HG03108 (cell line): ENCODE results near the gene PPP1R3C.

Source experiments
- ATAC-seq: cut with Tn5 transposase; IDR thresholded peaks from one replicate; pipeline ENCODE4 v1.9.1; 2021; ENCODE audit warnings: moderate library complexity; ENCODE audit not compliant: unreplicated experiment

The PPP1R3C gene

DNA sequence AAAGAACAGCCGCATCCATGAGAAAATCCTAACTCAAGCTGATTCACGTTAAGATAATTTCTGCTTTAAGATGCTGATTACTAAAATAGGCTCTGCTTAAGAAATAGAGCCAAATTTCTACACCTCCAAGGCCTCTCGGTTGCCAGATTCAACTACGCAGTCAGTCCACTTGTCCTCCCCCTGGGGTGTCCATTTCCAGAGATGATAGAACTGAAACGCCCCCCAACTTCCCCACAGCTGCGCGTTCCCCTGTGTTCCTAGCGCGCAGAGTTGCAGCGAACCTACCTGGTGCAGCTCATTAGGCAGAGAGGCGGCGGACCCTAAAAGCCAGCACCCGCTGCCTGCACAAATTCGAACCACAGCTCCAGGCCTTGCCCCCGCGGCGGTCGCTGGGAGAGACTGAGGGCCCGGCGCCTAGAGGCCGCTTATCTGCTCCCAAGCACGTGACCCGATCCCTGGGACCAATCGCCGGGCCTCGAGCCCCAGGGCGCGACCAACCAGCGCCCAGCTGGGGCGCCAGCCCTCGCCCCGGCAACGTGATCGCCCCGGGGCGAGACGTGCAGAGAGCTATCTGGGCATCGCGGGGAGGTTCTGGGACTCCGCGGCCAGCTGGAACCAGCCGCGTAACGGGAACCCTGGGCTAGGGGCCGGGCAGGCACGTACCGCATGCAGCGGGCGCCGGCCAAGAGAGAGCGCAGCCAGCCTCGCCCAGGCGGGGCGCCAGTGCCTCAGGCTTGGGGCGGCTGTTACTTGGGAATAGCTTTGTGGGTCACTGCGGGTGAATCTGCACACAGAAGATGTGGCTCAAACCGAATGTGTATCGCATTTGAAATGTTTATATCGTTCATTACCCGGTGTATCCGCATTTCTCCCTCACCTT, at the start of gene PPP1R3C:
PPP1R3C (minus strand) TSS at position 401 of the 880 bp plus-strand sequence; CDS start at position 299, 102 bp downstream.
- ATAC-seq = peak; percentile 65

DNA sequence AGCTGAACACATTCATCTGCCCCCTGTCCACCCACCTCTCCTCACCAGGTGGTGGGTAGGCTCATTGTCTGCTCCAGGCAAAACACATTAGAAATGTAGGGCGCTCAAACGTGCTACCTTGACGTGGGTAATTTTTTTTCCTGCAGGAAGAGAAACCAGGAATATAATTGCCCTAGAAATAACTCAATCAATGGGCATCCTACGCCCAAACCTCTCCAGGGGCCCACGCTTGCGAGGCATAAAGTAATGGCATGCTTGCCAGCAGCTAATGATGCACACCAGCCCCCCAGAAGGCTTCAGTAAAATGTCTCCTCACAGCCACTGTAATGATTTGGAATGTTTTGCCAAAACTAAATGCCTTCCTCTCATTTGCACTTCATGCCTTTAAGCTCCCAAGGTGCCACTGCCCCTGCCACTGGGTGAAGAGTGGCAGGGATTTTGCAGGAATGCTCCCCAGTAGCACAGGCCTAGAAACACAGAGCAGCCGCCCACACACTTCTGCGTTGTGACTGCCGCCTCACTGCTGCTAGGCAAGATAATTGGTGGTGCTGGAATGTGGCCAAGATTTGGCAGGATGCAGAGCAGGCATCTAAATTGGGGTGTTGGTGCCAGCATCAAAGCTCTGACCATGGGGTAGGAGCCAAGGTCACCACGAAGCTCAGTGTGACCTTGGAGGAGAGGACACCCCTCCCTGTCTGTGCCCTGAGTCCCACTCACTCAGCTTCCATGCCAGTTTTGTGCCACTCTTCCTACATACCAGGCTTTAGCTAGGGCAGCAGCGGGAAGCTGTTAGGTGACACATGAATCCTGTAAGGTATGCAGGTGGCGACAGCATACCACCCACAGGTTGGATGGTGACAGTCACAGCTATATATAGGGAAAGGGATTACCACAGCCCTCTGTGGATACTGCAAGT, 48.7 kb upstream of the PPP1R3C start:
- ATAC-seq = no peak

DNA sequence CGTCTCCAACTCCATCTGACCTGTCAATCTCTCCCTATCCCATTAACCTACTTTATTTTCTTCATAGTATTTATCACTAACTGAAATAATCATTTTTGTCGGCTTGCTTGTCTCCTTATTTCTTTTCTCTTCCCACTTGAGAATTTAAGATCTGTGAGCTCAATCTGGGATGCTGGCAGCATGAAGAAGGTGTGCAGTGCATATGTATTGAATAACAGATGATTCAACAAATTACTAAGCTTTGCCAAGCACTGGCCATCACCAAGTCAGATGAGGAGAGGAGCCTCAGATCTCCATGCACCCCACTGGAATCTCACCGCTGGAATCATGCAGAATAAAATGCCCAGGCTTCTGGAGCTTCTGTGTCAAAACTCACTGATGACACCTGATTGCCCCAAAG, 47.6 kb upstream of the PPP1R3C start:
- no peak for ATAC-seq

DNA sequence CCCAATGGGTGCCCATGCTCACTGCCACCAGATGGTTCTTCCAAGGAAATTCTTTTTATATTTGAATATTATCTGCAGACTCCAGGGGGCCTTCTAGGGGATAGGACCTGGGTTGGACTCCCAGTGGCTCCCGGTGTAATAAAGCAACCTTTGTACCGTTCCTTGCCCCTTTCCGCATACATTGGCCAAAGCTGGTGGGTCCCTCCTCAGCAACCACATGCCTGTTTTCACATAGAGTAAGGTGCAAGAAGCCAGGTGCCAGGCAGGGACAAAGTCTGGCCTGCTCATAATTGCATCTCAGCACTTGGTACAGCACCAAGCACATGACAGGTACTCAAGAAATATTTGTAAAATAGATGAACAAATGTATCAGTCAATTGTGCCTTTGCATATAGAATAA, 46.4 kb upstream of the PPP1R3C start:
- no peak for ATAC-seq

DNA sequence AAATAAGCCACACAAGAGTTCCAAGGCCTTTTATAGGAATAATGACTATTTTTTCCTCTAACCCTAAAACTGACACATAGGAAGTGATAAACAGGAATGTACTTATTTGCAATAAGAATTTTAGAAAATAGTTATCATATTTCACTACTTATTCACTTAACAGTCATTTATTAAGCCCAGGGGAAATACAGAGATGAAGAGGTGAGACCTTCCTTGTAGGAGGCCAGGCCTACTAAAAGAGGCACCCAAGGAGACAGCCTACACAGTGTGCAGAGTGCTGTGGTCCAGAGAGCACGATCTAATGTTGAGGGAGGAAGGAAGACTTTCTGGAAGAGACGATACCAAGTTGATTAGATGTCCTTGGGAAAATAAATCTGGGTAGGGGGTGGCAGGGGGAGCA, 45.0 kb upstream of the PPP1R3C start:
- ATAC-seq = no peak

DNA sequence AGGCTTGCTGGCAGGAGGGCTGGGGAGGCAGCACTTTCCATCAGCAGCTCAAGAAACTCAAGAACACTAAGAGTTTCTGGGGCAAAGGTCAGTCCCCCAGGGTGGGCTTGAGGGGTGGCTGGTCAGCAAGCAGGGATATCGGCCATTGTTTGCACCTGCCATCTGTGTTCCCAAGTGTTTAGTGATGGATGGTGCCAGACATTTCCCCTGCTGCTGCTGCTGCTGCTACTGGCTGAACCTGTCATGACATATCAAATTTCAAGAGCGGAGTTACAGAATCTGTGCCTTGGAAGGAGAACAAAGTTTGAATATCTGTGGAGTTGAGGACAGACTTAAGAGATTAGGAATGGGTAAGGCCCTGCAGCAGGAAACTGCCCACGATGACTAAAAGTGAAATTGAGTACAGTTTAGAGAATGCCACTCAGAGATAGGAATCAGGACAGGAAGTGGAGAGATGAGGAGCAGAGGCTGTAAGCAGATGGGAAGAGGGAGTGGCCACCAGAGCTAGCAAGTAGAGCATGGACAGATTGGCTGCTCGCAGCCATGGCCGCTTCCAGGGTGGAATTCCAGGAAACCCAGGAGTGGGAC, 39.2 kb upstream of the PPP1R3C start:
- no peak for ATAC-seq

DNA sequence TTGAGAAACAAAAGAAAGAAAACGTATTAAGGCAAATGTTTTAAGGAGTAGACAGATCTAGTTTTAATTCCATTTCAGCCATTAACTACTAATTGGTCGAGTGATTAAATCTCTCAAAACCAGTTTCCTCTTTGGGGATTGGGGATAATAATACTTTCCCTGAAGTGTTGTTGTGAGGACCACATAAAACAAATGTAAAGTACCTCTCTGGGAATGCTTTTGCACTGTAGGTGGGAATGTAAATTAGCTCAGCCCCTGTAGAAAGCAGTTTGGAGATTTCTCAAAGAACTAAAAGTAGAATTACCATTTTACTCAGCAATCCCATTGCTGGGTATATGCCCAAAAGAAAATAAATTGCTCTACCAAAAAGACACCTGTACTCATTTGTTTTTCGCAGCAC, 36.0 kb upstream of the PPP1R3C start:
- no peak for ATAC-seq

DNA sequence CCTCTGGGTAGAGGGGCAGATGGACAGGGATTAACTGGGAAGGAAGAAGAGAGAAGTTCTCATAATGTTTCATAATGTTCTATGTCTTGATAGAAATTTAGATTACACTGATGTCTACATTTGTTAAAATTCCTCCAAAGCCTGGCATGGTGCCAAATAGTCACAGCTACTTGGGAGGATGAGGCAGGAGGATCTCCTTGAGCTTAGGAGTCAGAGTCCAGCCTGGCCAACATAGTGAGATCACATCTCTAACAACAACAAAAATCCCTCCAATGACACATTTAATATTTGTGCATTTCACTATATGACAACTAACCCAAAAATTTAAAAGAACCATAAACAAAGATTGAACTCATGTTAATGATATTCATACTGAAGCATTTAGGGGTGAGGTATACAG, 33.0 kb upstream of the PPP1R3C start:
- ATAC-seq = no peak

DNA sequence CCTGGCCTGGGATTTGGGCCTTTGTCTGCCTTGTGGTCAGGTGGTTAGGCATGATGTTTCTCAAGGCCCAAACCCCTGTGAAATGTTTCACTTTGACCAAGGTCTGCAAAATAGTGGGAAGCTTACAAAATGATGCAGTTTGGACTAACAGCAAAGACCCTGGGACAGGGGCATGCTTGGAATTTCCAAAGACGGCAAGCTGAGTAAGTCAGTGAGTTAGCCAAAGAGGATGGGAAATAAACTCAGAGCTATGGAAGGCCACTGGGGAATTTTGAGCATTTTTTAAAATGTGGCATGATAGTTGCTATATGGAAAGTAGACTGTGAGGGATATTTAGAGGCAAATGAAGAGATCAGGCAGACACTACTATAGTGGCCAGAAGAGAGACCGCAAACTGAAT, 31.6 kb upstream of the PPP1R3C start:
- ATAC-seq = no peak

DNA sequence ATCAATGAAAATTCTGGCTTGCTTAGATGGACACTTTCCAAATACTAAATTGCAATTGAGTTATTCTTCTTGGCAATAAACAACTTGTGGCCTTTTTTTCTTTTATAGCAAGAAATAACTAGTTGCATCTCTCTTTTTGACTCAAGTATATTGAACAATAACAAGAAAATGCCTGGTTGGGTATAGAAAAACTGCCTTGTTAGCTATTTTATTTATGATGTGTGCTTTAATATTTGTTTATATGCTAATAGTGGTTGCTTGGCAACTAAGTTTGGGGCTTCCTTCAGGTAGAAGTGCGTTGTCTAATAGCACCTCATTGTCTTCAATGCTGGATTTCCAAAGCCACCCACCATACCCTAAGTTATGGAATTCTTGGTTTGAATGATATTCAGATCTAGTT, 30.1 kb upstream of the PPP1R3C start:
- ATAC-seq = no peak

DNA sequence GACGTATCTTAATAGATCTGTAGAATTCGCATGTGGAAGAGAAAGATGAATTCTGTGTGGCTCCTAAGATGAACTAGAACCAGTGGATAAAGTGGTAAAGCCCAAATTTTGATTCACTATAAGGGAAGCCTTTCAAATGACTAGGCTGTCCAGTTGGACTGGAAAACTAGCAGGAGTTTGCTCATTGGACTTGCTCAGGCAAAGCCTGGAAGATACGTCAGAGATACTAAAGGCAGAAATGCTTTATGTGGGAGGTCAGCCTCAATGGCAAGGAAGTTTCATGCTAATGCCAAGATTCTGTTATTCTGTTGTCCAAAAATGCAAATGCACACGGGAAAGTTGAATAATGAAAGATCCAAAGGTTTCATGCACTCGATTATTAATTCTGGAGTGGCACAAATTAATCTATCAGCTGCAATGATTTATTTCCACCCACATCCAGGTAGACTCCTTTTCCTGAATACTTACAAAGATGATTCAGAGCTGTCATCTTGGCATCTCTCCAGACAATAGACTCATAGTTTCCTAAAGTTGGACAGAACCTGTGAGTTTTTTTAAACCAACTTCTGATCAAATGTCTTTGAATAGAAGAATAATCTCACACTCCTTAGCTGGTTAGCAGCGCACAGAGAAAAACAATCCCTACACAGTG, 20.5 kb upstream of the PPP1R3C start:
- no peak for ATAC-seq

DNA sequence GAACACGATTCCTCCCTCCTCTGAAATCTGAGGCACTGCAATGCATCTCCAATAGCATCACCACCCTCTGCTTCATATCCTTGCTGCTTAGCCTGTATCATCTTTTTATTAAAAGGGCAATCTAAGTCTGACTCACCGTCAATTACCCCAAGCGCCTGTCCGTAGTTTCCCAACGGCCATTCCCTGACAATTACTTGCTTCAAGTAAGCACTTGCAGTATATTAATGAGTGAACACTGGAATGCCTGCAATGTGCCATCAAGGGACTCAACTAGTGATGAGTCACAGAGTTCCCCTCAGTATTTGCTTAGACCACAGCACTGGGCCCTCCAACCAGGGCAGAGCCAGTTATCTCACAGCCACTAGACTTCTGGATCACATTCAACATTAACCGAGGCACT, 19.5 kb upstream of the PPP1R3C start:
- no peak for ATAC-seq

DNA sequence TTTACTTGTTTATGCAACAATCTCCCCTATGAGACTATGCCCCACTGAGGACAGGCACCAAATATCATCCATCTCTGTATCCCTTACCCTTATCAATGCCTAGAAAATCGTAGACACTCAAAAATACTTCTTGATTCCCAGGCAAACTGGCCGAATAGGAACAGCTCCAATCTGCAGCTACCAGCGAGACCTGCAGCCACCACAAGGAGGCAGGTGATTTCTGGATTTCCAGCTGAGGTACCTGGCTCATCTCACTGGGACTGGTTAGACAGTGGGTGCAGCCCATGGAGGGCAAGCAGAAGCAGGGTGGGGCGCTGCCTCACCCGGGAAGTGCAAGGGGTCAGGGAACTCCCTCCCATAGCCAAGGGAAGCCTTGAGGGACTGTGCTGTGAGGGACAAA, 10.8 kb upstream of the PPP1R3C start:
- ATAC-seq = no peak

DNA sequence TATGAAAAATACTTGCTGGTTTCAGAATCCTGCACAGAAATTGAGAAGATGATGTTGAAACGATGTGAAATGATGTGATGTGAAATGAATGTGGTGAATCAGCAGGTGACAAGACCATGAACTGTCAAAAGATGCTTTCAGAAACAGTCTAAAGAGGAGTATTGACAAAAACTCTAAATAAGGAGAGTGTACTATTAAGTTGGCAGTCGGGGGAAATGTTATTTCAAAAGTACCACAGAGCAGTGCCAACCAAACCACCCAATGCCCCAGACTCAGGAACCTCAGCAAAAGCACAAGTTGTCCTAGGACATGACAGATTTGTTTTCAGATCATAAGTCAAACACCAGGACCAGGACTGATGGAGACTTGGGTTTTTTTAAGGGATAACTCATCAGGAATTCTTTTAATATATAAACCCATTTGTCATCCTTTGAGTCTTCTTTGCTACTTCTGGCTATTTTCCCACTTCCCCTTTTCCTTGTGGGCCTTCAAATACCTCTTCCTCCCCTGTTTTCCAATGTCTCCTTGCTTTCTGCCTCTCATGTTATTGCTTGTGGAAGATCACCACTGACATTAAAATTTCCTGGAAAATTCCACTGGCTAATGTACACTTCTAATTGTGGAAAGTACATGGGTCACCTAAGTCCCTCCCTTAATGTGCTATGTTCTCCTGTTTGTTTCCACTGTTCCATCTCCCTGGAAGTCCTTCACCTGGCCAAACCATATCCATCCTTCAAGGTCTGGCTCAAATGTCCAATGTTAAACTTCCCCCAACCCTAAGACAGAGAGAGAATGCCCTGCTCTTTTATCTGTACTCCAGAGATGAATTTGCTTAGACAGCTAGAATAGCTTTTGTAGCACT, 10.2 kb upstream of the PPP1R3C start:
- ATAC-seq = no peak

DNA sequence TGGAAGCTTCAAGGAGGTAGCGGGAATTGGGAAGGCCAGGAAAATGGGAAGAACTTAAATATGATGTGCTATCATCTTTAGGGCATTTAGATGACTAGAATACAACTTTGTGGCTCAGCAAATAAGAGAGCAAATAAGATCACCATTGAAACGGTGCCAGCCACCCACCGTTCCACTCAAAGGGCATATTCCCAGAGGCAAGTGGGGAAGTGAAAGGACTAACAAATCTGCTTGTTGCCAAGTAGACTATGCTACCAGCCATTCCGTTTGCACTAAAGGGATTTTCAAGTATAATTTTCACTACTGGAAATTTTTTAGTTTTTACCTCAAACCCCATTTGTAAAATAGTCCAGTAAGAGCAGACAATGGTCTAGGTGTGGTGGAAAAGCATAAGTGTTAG, 4.0 kb upstream of the PPP1R3C start:
- no peak for ATAC-seq

DNA sequence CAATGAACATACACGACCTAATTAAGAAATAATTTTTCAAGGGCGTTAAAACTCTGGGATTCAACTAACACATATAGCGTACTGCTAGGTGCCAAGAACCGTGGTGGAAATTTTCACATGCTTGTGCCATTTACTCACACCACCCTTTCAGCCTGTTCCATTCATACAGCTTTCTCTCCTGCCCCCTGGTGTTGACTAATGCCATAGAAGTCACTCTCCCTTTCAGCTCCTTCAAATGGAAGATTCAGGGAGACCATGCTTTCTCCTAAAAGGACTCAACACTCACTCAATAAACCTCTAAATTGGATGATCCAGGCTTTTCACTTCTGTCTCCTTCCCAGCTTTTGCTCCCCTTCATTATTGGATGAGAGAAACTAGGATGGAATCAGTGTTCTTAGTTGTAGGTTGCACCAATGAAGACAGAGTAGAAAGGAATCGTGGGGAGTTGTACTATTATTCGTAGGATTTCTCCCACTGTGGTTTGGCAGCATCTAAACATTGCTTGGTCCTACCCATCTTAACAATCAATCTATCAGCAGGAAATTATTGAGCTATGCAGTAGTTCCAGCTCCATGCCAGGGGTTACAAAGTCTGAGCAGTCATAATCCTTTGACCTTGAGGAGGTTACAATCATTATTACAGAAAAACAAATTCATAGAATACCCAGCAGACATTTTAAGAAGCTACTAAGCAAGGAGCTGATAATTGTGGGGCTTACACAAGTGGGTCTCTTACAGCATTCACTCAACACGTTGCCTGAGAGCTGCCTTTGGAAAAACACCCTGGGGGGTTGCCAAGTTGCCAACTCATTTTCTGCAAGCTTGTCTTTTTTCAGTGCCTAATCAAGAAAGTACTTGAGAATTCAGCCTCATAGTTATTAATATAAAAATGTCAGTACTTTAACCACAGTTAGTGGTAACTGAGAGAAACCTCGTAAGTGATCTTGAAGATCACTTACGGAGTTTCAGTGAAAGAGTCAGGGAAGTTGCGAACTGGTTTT, 2.8 kb upstream of the PPP1R3C start:
- ATAC-seq = no peak

DNA sequence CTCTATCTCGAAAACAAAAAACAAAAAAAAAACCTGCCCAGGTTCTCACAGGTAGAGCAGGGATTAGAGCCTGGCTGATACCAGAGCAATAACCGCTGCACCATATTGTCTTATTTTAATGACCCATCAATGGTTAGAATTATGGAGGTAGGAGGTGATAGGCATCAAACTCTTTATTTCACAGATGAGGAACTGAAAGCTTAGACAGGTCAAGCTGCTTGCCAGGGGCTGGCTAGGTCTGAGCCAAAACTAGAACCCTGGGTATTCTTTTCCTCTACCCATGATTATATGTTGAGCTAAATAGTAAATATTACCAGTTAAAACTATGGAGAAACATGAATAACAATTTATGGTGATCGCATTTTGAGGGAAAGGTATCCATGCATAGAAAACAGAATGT, 2.0 kb upstream of the PPP1R3C start:
- no peak for ATAC-seq

DNA sequence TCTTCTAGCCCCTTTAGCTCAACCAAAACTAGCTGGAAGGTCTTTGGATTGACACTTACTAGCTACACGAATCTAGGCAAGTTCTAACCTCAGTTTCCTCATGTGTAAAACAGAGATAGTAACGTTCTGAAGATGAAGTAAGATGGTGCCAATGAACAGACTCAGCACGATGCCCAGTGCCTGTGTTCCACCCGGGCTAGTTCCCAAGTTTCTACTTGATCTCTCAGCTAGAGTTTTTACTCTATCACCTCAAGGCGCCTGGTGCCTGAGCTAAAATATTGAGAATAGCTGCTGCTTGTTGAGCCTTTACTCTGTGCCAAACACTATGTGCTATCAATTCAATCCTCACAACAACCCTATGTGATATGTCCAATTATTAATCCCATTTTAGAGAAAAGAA, 1.4 kb upstream of the PPP1R3C start:
- ATAC-seq = no peak

DNA sequence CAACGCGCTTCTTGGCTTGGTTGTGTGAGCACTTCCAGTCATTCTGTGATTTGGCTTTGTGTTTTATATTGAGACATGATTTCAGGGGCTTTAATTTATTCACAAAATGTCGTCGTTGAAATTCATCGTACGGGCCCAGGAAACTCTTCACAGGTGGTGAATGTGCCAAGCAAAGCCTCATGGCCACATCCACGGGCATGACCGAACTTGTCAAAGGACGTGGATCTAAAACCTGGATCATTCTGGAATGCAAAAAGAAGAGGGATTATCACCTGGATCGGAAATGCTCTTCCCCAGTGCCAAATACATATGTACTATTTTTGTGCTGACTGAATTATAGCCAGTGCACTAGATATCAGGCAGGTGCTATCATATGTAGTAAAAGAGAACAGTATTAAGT, 2.2 kb downstream of the PPP1R3C start:
- no peak for ATAC-seq
